Measurements from ENCODE around the gene RAPGEF5.

DNA sequence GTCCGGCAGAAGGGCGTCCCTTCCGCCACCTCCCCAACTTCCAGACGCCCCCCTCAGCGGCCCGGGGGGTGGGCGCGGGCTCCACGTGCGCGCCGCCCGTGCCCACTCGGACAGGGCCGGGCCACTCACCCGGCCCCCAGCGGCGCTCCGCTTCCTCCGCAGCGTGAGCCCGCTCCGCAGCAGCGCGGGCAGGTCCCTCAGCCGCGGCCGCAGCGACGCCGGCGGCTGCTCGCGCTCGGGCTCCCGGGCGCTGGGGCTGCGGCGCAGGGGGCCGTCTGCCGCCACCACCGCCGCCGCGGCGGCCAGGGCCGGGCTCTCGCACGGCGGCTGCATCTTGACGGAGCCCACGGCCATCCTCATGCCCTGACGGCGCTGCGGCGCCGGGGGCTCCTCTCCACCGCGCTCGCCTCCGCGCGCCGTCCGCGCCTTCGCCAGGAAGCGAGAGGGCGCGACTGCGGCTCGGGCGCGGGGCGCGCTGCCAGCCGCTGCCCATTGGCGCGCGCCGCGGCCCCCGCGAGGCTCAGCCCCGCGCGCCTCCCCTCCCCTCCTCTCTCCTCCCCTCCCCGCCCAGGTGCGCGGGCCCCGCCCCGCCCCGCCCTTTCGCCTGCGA is at the start of gene RAPGEF5:
- TF ChIP-seq, protein P1, sequence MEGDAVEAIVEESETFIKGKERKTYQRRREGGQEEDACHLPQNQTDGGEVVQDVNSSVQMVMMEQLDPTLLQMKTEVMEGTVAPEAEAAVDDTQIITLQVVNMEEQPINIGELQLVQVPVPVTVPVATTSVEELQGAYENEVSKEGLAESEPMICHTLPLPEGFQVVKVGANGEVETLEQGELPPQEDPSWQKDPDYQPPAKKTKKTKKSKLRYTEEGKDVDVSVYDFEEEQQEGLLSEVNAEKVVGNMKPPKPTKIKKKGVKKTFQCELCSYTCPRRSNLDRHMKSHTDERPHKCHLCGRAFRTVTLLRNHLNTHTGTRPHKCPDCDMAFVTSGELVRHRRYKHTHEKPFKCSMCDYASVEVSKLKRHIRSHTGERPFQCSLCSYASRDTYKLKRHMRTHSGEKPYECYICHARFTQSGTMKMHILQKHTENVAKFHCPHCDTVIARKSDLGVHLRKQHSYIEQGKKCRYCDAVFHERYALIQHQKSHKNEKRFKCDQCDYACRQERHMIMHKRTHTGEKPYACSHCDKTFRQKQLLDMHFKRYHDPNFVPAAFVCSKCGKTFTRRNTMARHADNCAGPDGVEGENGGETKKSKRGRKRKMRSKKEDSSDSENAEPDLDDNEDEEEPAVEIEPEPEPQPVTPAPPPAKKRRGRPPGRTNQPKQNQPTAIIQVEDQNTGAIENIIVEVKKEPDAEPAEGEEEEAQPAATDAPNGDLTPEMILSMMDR (IDR thresholded peaks at IDR 0.05), result no peak
- TF ChIP-seq POLR2A (IDR thresholded peaks at IDR 0.05), result no peak

Measured in thyroid gland (tissue), 4 donors.